D721Med (cell line): Measurements from ENCODE around the gene PFAS.

ENCODE experiments used
- DNase-seq: peaks from one replicate; pipeline ENCODE4 v3.0.0; 2011; ENCODE audit warnings: low spot score; ENCODE audit not compliant: insufficient read length
- FAIRE-seq: peaks from 2 replicates; lab custom pipeline; 2011; peaks lifted over from hg19 to GRCh38; lab: Jason Lieb, UNC
- CTCF ChIP-seq: IDR thresholded peaks from 2 replicates; pipeline ENCODE4 v1.5.1; 2012; ENCODE audit warnings: mild to moderate bottlenecking, control low read depth; ENCODE audit not compliant: insufficient read depth; ENCODE audit errors: missing control alignments

PFAS gene

GRCh38 chr17:8284126-8284525, 35.0 kb downstream of the PFAS start:
- no peak for TF ChIP-seq CTCF
- DNase-seq (no peak), FAIRE-seq (no peak)

DNA sequence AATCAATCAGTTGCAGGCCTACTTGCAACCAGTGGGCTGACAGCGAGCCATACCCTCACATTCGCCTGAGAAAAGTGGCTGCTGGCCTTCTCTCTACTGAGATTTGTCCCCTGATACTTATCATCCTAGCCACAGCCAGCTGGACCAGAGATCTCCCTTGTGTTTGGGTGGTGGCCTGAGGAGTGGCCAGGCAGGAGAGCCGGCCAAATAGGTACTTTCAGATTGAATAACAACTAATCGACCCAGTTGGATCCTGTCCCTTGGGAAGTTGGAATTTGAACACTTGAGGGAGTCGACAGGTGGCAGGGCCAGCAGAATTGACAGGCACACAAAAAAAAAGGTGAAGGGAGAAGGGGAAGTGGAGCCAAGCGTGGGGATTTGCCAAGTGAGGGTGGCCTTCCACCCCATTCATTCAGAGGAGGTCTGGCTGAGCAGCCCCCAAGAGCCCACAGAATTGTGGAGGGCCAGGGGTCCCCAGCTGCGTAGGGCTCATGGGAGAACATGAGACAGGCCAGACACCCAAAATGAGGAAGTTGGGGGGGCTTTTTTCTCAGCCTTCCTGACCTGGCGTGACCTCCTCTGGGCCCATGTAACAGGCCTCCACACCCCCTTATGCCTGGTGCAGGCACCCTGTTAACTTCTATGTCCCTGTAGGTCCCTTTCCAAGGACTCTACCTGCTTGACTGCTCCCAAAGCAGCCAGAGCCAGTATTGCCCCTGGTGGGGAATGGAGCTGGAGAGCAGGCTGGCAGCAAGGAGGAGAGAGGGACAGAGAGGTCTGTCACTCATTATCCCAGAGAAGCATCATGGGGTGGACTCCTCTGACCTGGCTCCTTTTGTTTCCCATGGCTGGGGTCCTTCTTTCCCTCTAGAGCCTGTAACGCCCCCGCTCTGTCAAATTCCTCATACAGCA, 36.4 kb downstream of the PFAS start:
- no peak for FAIRE-seq
- no peak for TF ChIP-seq CTCF
- no peak for DNase-seq

DNA sequence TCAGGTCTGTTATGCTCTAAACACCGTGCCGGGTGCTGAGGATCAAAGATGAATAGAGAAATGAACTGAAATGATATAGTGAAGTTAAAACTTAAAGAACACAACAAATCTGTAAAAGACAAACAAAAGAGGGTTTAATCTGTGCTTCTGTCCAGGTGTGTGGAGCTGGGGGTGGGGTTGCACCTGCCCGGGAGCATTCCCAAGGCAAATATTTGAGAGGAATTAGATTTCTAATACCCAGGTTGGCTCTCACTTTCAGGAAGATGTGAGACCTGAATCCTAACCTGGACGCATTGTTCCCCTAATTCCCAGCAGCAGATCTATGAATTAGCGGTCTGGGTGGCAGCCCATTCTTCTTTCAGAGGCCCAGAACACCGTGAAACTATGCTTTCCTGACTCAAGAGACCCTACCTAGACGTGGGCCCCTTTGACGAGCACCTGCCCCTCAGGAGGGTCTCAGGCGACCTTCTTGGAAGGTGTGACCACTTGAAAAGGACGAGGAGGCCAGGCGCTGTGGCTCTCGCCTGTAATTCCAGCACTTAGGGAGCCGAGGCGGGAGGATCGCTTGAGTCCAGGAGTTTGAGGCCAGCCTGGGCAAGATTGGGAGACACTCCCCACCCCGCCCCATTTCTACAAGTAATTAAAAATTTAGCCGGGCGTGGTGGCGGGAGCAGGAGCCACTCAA, 38.7 kb downstream of the PFAS start:
- DNase-seq: no peak
- no peak for TF ChIP-seq CTCF
- FAIRE-seq: no peak

- no peak for FAIRE-seq
- no peak for TF ChIP-seq CTCF
These were observed 39.4 kb downstream of the PFAS start, which contains the start of gene RANGRF for GRCh38 chr17:8288336-8289102. Gene RANGRF (plus strand): TSS chr17:8288670. CDS start chr17:8288789, 119 bp downstream.

DNA sequence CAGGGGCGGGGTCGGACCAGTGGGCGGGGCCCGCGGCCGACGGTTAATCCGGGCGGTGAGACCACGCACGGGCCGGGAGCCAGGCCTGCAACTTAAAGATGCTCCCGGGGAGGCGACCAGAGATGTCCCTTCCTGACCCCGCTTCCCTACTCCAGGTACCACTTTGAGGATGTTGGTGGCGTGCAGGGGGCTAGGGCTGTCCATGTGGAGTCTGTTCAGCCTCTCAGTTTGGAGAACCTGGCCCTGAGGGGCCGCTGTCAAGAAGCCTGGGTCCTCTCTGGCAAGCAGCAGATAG, 40.0 kb downstream of the PFAS start:
- FAIRE-seq: no peak
- peak; percentile 83 for DNase-seq

More at GRCh38 chr17:8288336-8289102, 39.4 kb downstream of the PFAS start, which contains the start of gene RANGRF:
- DNase-seq: peak; percentile 97

GRCh38 chr17:8290043-8290442, 41.0 kb downstream of the PFAS start:
- DNase-seq (no peak), FAIRE-seq (no peak)
- TF ChIP-seq CTCF: no peak

More for the DNA sequence above, 40.0 kb downstream of the PFAS start:
- no peak for TF ChIP-seq CTCF
